GM12878 (cell line): ENCODE data around the gene MTR. TPM values are rescaled to one million over a fixed set of nuclear protein-coding genes. Genes with fewer than 3 reads are reported as not detected.

ENCODE experiments used
- BHLHE40 ChIP-seq, 2 experiments: fragments of 450-650 bp in 1 of 2; IDR thresholded peaks; 2 replicates each; pipeline ENCODE4 v1.6.1; 2011 to 2017; ENCODE audit warnings: low read depth in 2 of 2, borderline replicate concordance in 1 of 2, improper control_type of control experiment in 1 of 2, low read length in 1 of 2, mild to moderate bottlenecking in 1 of 2
- CHD2 ChIP-seq: IDR thresholded peaks from 2 replicates; pipeline ENCODE4 v1.6.1; 2011; ENCODE audit warnings: low read depth, low read length, improper control_type of control experiment, borderline replicate concordance
- CREB1 ChIP-seq: IDR thresholded peaks from 2 replicates; pipeline ENCODE4 v1.6.1; 2012; ENCODE audit warnings: low read depth, mild to moderate bottlenecking, inconsistent platforms
- CREM ChIP-seq: IDR thresholded peaks from 2 replicates; pipeline ENCODE4 v1.6.1; 2014; ENCODE audit warnings: antibody characterized with exemption, low read depth
- EGR1 ChIP-seq, 2 experiments: IDR thresholded peaks; 1 replicate in 1 of 2; 2 replicates in 1 of 2; pipeline ENCODE4 v1.6.1; 2011 to 2012; ENCODE audit warnings: low read depth in 2 of 2, low read length in 2 of 2, borderline replicate concordance in 1 of 2, mild to moderate bottlenecking in 1 of 2, moderate library complexity in 1 of 2
- HDAC6 ChIP-seq: fragments of 200-600 bp; sonication (generic); IDR thresholded peaks from one replicate; pipeline ENCODE4 v1.8.0; 2017; ENCODE audit warnings: antibody characterized with exemption; ENCODE audit not compliant: unreplicated experiment
- MTA3 ChIP-seq: IDR thresholded peaks from 2 replicates; pipeline ENCODE4 v1.6.1; 2012; ENCODE audit warnings: low read length, inconsistent platforms, borderline replicate concordance
- PAX8 ChIP-seq: fragments of 450-650 bp; IDR thresholded peaks from 2 replicates; pipeline ENCODE4 v1.6.1; 2017; ENCODE audit warnings: mild to moderate bottlenecking, moderate library complexity
- PKNOX1 ChIP-seq: fragments of 450-650 bp; IDR thresholded peaks from 2 replicates; pipeline ENCODE4 v1.6.1; 2016; ENCODE audit warnings: mild to moderate bottlenecking
- PML ChIP-seq: IDR thresholded peaks from 2 replicates; pipeline ENCODE4 v1.6.1; 2012; ENCODE audit warnings: low read length, inconsistent platforms
- RUNX3 ChIP-seq: IDR thresholded peaks from 2 replicates; pipeline ENCODE4 v1.6.1; 2012; ENCODE audit warnings: low read length, inconsistent platforms
- SMAD1 ChIP-seq: fragments of 450-650 bp; IDR thresholded peaks from 2 replicates; pipeline ENCODE4 v1.6.1; 2018; ENCODE audit warnings: mild to moderate bottlenecking, low read depth; ENCODE audit not compliant: partially characterized antibody
- SMARCA5 ChIP-seq: fragments of 450-650 bp; IDR thresholded peaks from 2 replicates; pipeline ENCODE4 v1.6.1; 2017; ENCODE audit warnings: mild to moderate bottlenecking
- ZNF592 ChIP-seq: fragments of 450-650 bp; IDR thresholded peaks from 2 replicates; pipeline ENCODE4 v1.6.1; 2017; ENCODE audit warnings: mild to moderate bottlenecking, moderate library complexity
- polyA plus RNA-seq, 11 experiments: library from polyadenylated mRNA; depleted of rRNA in 4 of 11; unstranded in 6 of 11; stranded (reverse) in 5 of 11; fragments of >200 nt; fragmentation: Nextera tagmentation in 4 of 11; fragmentation: Illumina TruSeq in 1 of 11; extraction: Ambion mirVana in 4 of 11; extraction: Trizol in 1 of 11; gene quantifications; 1 replicate in 1 of 11; 2 replicates in 10 of 11; pipeline versions ENCODE4 v1.2.1 to v1.2.3, GENCODE V29; 2011 to 2016; ENCODE audit warnings: inconsistent platforms in 2 of 11, missing spikeins in 2 of 11, low read depth in 1 of 11
- total RNA-seq, 4 experiments: library from RNA; depleted of rRNA in 3 of 4; stranded (reverse); fragments of >200 nt in 3 of 4; fragmentation: Illumina TruSeq in 1 of 4; extraction: Trizol in 1 of 4; gene quantifications; 2 replicates each; pipeline versions ENCODE4 v1.2.1 to v1.2.3, GENCODE V29; 2013 to 2021
- TF ChIP-seq, protein P1 (sequence below): fragments of 450-650 bp; IDR thresholded peaks from 2 replicates; pipeline ENCODE4 v1.6.1; 2016; ENCODE audit warnings: mild to moderate bottlenecking, moderate library complexity, borderline replicate concordance
- TF ChIP-seq, protein P2 (sequence below): fragments of 450-650 bp; IDR thresholded peaks from 2 replicates; pipeline ENCODE4 v1.6.1; 2017; ENCODE audit warnings: antibody characterized with exemption, mild to moderate bottlenecking, moderate library complexity

MTR gene
- total and polyA plus RNA-seq, 10 of the 15 experiments (the other 5 are each of a cell fraction or from before 2014, with no cell fraction given) = 2.4 to 38.7 (median 16.5) TPM

- TF ChIP-seq PKNOX1 (no peak), PML (0 out of 2 replicates have a peak, but pooled peaks have one; percentile 12), SMAD1 (no peak), CREM (0 out of 2 replicates have a peak, but pooled peaks have one; percentile 12), EGR1 (IDR thresholded peaks at IDR 0.05; ENCODE audit: borderline replicate concordance in 1 of 2, low read depth in 2 of 2, low read length in 2 of 2) (peak in 1 of 2 experiments; percentile 76; a peak in 2 of 3 replicates), HDAC6 (no peak), ZNF592 (no peak), MTA3 (0 out of 2 replicates have a peak, but pooled peaks have one; percentile 41), PAX8 (no peak), RUNX3 (peak; percentile 41), CREB1 (peak; percentile 67; the same call in 1 of the 2 replicates), CHD2 (0 out of 2 replicates have a peak, but pooled peaks have one; percentile 35), BHLHE40 (IDR thresholded peaks at IDR 0.05; ENCODE audit: borderline replicate concordance in 1 of 2, low read depth in 2 of 2, low read length in 1 of 2) (peak; percentile 60 to 79; a peak in 3 of 4 replicates), SMARCA5 (no peak)
- TF ChIP-seq, protein P1, sequence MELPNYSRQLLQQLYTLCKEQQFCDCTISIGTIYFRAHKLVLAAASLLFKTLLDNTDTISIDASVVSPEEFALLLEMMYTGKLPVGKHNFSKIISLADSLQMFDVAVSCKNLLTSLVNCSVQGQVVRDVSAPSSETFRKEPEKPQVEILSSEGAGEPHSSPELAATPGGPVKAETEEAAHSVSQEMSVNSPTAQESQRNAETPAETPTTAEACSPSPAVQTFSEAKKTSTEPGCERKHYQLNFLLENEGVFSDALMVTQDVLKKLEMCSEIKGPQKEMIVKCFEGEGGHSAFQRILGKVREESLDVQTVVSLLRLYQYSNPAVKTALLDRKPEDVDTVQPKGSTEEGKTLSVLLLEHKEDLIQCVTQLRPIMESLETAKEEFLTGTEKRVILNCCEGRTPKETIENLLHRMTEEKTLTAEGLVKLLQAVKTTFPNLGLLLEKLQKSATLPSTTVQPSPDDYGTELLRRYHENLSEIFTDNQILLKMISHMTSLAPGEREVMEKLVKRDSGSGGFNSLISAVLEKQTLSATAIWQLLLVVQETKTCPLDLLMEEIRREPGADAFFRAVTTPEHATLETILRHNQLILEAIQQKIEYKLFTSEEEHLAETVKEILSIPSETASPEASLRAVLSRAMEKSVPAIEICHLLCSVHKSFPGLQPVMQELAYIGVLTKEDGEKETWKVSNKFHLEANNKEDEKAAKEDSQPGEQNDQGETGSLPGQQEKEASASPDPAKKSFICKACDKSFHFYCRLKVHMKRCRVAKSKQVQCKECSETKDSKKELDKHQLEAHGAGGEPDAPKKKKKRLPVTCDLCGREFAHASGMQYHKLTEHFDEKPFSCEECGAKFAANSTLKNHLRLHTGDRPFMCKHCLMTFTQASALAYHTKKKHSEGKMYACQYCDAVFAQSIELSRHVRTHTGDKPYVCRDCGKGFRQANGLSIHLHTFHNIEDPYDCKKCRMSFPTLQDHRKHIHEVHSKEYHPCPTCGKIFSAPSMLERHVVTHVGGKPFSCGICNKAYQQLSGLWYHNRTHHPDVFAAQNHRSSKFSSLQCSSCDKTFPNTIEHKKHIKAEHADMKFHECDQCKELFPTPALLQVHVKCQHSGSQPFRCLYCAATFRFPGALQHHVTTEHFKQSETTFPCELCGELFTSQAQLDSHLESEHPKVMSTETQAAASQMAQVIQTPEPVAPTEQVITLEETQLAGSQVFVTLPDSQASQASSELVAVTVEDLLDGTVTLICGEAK = peak; percentile 15; the same call in 1 of the 2 replicates
- TF ChIP-seq, protein P2, sequence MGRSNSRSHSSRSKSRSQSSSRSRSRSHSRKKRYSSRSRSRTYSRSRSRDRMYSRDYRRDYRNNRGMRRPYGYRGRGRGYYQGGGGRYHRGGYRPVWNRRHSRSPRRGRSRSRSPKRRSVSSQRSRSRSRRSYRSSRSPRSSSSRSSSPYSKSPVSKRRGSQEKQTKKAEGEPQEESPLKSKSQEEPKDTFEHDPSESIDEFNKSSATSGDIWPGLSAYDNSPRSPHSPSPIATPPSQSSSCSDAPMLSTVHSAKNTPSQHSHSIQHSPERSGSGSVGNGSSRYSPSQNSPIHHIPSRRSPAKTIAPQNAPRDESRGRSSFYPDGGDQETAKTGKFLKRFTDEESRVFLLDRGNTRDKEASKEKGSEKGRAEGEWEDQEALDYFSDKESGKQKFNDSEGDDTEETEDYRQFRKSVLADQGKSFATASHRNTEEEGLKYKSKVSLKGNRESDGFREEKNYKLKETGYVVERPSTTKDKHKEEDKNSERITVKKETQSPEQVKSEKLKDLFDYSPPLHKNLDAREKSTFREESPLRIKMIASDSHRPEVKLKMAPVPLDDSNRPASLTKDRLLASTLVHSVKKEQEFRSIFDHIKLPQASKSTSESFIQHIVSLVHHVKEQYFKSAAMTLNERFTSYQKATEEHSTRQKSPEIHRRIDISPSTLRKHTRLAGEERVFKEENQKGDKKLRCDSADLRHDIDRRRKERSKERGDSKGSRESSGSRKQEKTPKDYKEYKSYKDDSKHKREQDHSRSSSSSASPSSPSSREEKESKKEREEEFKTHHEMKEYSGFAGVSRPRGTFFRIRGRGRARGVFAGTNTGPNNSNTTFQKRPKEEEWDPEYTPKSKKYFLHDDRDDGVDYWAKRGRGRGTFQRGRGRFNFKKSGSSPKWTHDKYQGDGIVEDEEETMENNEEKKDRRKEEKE = no peak
Observed at GRCh38 chr1:236795757-236796667, 920 bp downstream of the MTR start (continued).
